K562 (cell line): ENCODE results near the gene EXOC3L1. TPM values are rescaled to one million over a fixed set of nuclear protein-coding genes. Genes with fewer than 3 reads are reported as not detected.

Experiments used
- ARHGAP35 ChIP-seq: fragments of 450-650 bp; IDR thresholded peaks from 2 replicates; pipeline ENCODE4 v1.6.1; 2018; ENCODE audit not compliant: partially characterized antibody
- CCNT2 ChIP-seq: IDR thresholded peaks from 2 replicates; pipeline ENCODE4 v1.6.1; 2011; ENCODE audit warnings: borderline replicate concordance, low read depth, mild to moderate bottlenecking, moderate library complexity, mixed read lengths, low read length; ENCODE audit not compliant: insufficient read length; ENCODE audit errors: extremely low read depth
- CGGBP1 ChIP-seq: fragments of 250-450 bp; sonication (Bioruptor Pico); IDR thresholded peaks from 2 replicates; pipeline ENCODE4 v1.9.0; 2021; ENCODE audit warnings: mild to moderate bottlenecking
- CREM ChIP-seq: IDR thresholded peaks from 2 replicates; pipeline ENCODE4 v1.6.1; 2014; ENCODE audit warnings: antibody characterized with exemption, low read depth
- DLX4 ChIP-seq: fragments of 250-450 bp; sonication (Bioruptor Pico); IDR thresholded peaks from 2 replicates; pipeline ENCODE4 v1.6.1; 2021; ENCODE audit warnings: mild to moderate bottlenecking
- ELF1 ChIP-seq: fragments of 200-800 bp; sonication (Bioruptor generic); IDR thresholded peaks from 2 replicates; pipeline ENCODE4 v1.6.1; 2016; ENCODE audit warnings: missing genetic modification characterization, missing compliant biosample characterization
- ERF ChIP-seq: fragments of 450-650 bp; formaldehyde crosslinking; IDR thresholded peaks from 2 replicates; pipeline ENCODE4 v1.4.0; 2020; ENCODE audit warnings: mild to moderate bottlenecking, mixed read lengths
- ETV1 ChIP-seq: fragments of 450-650 bp; conservative IDR thresholded peaks from 2 replicates; pipeline ENCODE4 v1.6.1; 2016; ENCODE audit warnings: missing genetic modification characterization, control low read depth, low read depth, missing compliant biosample characterization
- JUND ChIP-seq, 2 experiments: IDR thresholded peaks; 2 replicates in 1 of 2; 3 replicates in 1 of 2; pipeline ENCODE4 v1.6.1; 2011; ENCODE audit warnings: borderline replicate concordance in 2 of 2, low read depth in 2 of 2, low read length in 2 of 2, improper control_type of control experiment in 1 of 2, missing biosample characterization in 1 of 2, missing genetic modification characterization in 1 of 2, missing genetic modification reagents in 1 of 2
- MTA1 ChIP-seq: fragments of 450-650 bp; IDR thresholded peaks from 2 replicates; pipeline ENCODE4 v1.6.1; 2017; ENCODE audit warnings: borderline replicate concordance
- MTF1 ChIP-seq: fragments of 250-450 bp; sonication (Bioruptor Pico); IDR thresholded peaks from 2 replicates; pipeline ENCODE4 v1.9.0; 2021; ENCODE audit warnings: moderate library complexity, mild to moderate bottlenecking, inconsistent platforms, borderline replicate concordance
- NR3C1 ChIP-seq: sonication (generic); formaldehyde crosslinking; IDR thresholded peaks from 2 replicates; pipeline ENCODE4 v1.8.1; 2022; ENCODE audit warnings: missing genetic modification reagents
- POLR3A ChIP-seq: IDR thresholded peaks from 2 replicates; pipeline ENCODE4 v1.6.1; 2011; ENCODE audit warnings: borderline replicate concordance, mild to moderate bottlenecking, moderate library complexity; ENCODE audit not compliant: insufficient read length, insufficient read depth; ENCODE audit errors: extremely low read depth
- POU5F1 ChIP-seq: fragments of 150-350 bp; IDR thresholded peaks from 2 replicates; pipeline ENCODE4 v1.6.1; 2014; ENCODE audit warnings: borderline replicate concordance, low read length, low read depth, mild to moderate bottlenecking; ENCODE audit not compliant: partially characterized antibody
- PTRF ChIP-seq: fragments of 450-650 bp; IDR thresholded peaks from 2 replicates; pipeline ENCODE4 v1.6.1; 2016; ENCODE audit warnings: mild to moderate bottlenecking, missing genetic modification characterization, missing compliant biosample characterization
- RB1 ChIP-seq: fragments of 450-650 bp; IDR thresholded peaks from 2 replicates; pipeline ENCODE4 v1.6.1; 2017; ENCODE audit warnings: low read depth, mild to moderate bottlenecking
- SRSF7 ChIP-seq: fragments of 200-400 bp; formaldehyde crosslinking; optimal IDR thresholded peaks from 2 replicates; pipeline ENCODE3; 2017; ENCODE audit warnings: mild to moderate bottlenecking, low read depth, low read length
- TBL1XR1 ChIP-seq, 2 experiments: IDR thresholded peaks; 2 replicates each; pipeline ENCODE4 v1.6.1; 2012; ENCODE audit warnings: improper control_type of control experiment in 2 of 2, low read length in 2 of 2, mild to moderate bottlenecking in 1 of 2
- TGIF2 ChIP-seq: sonication (generic); formaldehyde crosslinking; IDR thresholded peaks from 2 replicates; pipeline ENCODE4 v1.8.1; 2022; ENCODE audit warnings: mild to moderate bottlenecking, missing genetic modification reagents, moderate library complexity
- ZBED1 ChIP-seq: IDR thresholded peaks from 2 replicates; pipeline ENCODE4 v1.6.1; 2014
- ZNF274 ChIP-seq: IDR thresholded peaks from 2 replicates; pipeline ENCODE4 v1.6.1; 2011; ENCODE audit warnings: low read depth, mild to moderate bottlenecking, low read length, moderate library complexity, borderline replicate concordance
- ZNF280A ChIP-seq: fragments of 450-650 bp; IDR thresholded peaks from 2 replicates; pipeline ENCODE4 v1.6.1; 2018; ENCODE audit warnings: mild to moderate bottlenecking, low read depth; ENCODE audit not compliant: partially characterized antibody
- ZNF586 ChIP-seq: fragments of 450-650 bp; formaldehyde crosslinking; conservative IDR thresholded peaks from 2 replicates; pipeline ENCODE4 v1.4.0; 2020; ENCODE audit warnings: mild to moderate bottlenecking, moderate library complexity
- polyA plus RNA-seq, 8 experiments: library from polyadenylated mRNA; depleted of rRNA in 4 of 8; stranded (reverse) in 5 of 8; unstranded in 3 of 8; fragments of >200 nt; fragmentation: Nextera tagmentation in 2 of 8; fragmentation: Illumina TruSeq in 1 of 8; extraction: Ambion mirVana in 2 of 8; extraction: Trizol in 1 of 8; gene quantifications; 2 replicates each; pipeline versions ENCODE4 v1.2.1 to v1.2.3, GENCODE V29; 2011 to 2014; ENCODE audit warnings: inconsistent platforms in 1 of 8, missing spikeins in 1 of 8
- total RNA-seq, 7 experiments: library from RNA; depleted of rRNA in 6 of 7; stranded (reverse); fragments of >200 nt in 6 of 7; fragmentation: Illumina TruSeq in 2 of 7; extraction: Trizol in 2 of 7; gene quantifications; 2 replicates each; pipeline versions ENCODE4 v1.2.1 to v1.2.3, GENCODE V29; 2011 to 2021; ENCODE audit warnings: low replicate concordance in 1 of 7
- TF ChIP-seq, protein P1 (sequence below), 2 experiments: fragments of 450-650 bp in 1 of 2; sonication (generic) in 1 of 2; formaldehyde crosslinking in 1 of 2; IDR thresholded peaks in 1 of 2; conservative IDR thresholded peaks in 1 of 2; 2 replicates each; pipeline versions ENCODE4 v1.6.1 to v1.8.1; 2016 to 2023; ENCODE audit warnings: mild to moderate bottlenecking in 2 of 2, moderate library complexity in 2 of 2, inconsistent platforms in 1 of 2, missing genetic modification reagents in 1 of 2

EXOC3L1 gene
- total and polyA plus RNA-seq, 9 of the 15 experiments (the other 6 are each of a cell fraction or from before 2014, with no cell fraction given): 0.08 TPM; not detected in 8

GRCh38 chr16:67191995-67192681 is 2.2 kb upstream of the EXOC3L1 start, which contains the start of gene E2F4 (continued):
- TF ChIP-seq JUND (IDR thresholded peaks at IDR 0.05; ENCODE audit: borderline replicate concordance, low read depth, low read length): peak; percentile 67
- peak; percentile 53; the same call in 1 of the 3 replicates for TF ChIP-seq JUND (tag; IDR thresholded peaks at IDR 0.05; ENCODE audit: borderline replicate concordance, low read depth, low read length)
- no peak for TF ChIP-seq CGGBP1 (CRISPR knock-in tag)
- no peak for TF ChIP-seq MTA1
- TF ChIP-seq MTF1 (CRISPR knock-in tag): no peak
- no peak for TF ChIP-seq TGIF2 (CRISPR knock-in tag)
- peak; percentile 82 for TF ChIP-seq CCNT2
- TF ChIP-seq RB1: peak; percentile 78; the same call in 1 of the 2 replicates
- TF ChIP-seq TBL1XR1 (IDR thresholded peaks at IDR 0.05; ENCODE audit: low read length in 2 of 2): peak; percentile 18 to 62; a peak in 1 of 4 replicates
- no peak for TF ChIP-seq ZBED1
- TF ChIP-seq POLR3A: no peak
- TF ChIP-seq ETV1 (tag): peak; percentile 69
- TF ChIP-seq PTRF (tag): no peak
- no peak for TF ChIP-seq NR3C1 (CRISPR knock-in tag)
- TF ChIP-seq, protein P1, sequence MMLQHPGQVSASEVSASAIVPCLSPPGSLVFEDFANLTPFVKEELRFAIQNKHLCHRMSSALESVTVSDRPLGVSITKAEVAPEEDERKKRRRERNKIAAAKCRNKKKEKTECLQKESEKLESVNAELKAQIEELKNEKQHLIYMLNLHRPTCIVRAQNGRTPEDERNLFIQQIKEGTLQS (IDR thresholded peaks at IDR 0.05): no peak
- TF ChIP-seq, protein P1 (CRISPR knock-in tag; conservative IDR thresholded peaks at IDR 0.05): no peak
- peak; percentile 83 for TF ChIP-seq CREM
- peak; percentile 97 for TF ChIP-seq ELF1
- TF ChIP-seq ZNF280A: no peak
- TF ChIP-seq SRSF7: no peak
- TF ChIP-seq ZNF274: no peak
- TF ChIP-seq POU5F1: no peak
- TF ChIP-seq ERF (CRISPR knock-in tag): no peak; the same call in 1 of the 2 replicates
- TF ChIP-seq DLX4: no peak
- TF ChIP-seq ZNF586 (CRISPR knock-in tag): no peak
- TF ChIP-seq ARHGAP35: no peak
